OCI-LY7 (cell line): Measurements from ENCODE around the gene NFKB2.

ENCODE experiments used
- CTCF ChIP-seq: fragments of 200-600 bp; sonication (generic); conservative IDR thresholded peaks from 2 replicates; pipeline ENCODE4 v1.5.1; 2014; ENCODE audit warnings: mild to moderate bottlenecking, antibody characterized with exemption, low read length, moderate library complexity, mixed read lengths
- EZH2phosphoT487 ChIP-seq: fragments of 200-600 bp; sonication (generic); IDR thresholded peaks from 2 replicates; pipeline ENCODE4 v1.6.1; 2018; ENCODE audit warnings: low read depth, borderline replicate concordance, mild to moderate bottlenecking, mixed run types, antibody characterized with exemption, low read length, moderate library complexity, mixed read lengths

DNA sequence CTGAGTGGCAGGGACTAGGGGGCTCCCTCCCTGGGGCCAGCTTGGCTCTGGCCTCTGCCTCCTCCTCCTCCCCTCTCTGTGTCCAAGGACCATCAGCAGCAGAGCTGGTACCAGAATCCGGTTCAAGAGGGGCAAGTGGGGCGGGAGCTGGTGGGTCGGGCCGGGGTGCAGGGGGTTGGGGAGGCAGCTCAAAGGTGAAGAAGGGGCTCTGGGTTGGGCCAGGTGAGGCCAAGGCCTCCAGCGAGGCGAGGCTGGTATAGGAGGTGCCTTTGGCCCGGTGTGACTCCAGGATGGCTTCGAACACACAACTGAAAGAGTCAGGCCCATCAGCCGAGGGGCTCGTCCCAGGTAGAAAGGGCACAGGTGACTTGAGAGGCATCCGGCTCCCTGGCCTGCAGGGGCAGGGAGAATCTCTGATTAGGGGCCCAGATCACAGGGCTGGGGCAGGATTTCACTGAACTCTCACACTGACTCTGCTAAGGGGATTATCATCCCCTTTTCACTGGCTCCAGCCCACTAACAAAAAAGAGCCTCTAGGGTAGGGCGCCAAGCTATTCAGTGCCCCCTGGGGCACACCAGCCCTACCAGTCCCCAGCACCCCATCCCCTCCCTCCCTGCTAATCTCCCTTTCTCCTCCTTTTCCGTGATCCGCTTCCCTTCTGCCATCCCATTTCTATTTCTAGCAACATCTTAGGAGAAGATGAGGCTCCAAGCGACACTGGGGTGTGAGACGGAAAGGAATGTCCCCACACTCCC is 18.5 kb downstream of the NFKB2 start:
- TF ChIP-seq CTCF (no peak), EZH2phosphoT487 (no peak)
